ENCODE results near the gene CSH2. TPM values are rescaled to one million over a fixed set of nuclear protein-coding genes. Genes with fewer than 3 reads are reported as not detected.
A peak's percentile ranks its signal among the peaks of the same experiment; 100 is the strongest.

The CSH2 gene
- total and polyA plus RNA-seq, 2 of the 13 experiments (the other 11 are each of a cell fraction or from before 2014, with no cell fraction given): not detected

DNA sequence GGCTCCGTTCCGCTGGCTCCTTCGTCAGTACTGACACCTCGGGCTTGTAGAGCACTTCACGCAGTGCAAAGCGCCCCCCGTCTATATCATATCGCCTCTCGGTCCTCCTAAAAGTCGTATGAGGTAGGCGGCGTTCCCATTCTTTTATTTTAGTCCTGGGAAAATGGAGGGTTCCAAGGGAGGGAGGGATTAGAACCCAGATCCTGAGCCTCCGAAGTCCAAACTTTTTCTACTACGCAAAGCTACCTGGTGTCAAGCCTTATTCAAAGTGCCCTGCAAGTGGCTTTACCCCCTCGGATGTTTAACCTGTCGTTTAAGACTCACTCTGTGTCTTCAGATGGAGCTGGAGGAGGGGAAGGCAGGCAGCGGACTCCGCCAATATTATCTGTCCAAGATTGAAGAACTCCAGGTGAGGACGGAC is 45.7 kb downstream of the CSH2 start:
- Histone ChIP-seq H3K9ac (ENCODE audit: insufficient read depth, low read depth, low read length) (peak overlapping the region; percentile 86), H4K20me1 (ENCODE audit: insufficient read depth, low read length) (no peaks in the 10 kb centered on the region), H3K4me1 (ENCODE audit: insufficient read depth, low read length) (peaks cover 31% of the 10 kb centered on the region), H3K9me3 (ENCODE audit: low read length) (no peaks in the 10 kb centered on the region), H3K27me3 (ENCODE audit: control insufficient read depth in 1 of 2, insufficient read depth in 2 of 2, low read length in 2 of 2) (no peaks in the 10 kb centered on the region; a peak in 1 of 5 replicates), H2AFZ (ENCODE audit: low read length) (no peak overlapping the region), H3K27ac (ENCODE audit: extremely low read length, insufficient read depth, low read length) (peak overlapping the region; percentile 91), H3K4me3 (replicated peaks in 1 of 3; ENCODE audit: insufficient read depth in 1 of 3, low read depth in 2 of 3, low read length in 3 of 3) (peak overlapping the region; percentile 84 to 98 (median 95)), H3K79me2 (ENCODE audit: insufficient read depth, low read length) (peaks cover 45% of the 10 kb centered on the region), H3K4me2 (ENCODE audit: low read depth, low read length) (peak overlapping the region; percentile 81), H3K36me3 (replicated peaks in 1 of 2; ENCODE audit: control insufficient read depth in 1 of 2, insufficient read depth in 2 of 2, low read length in 2 of 2) (peaks cover 47 to 68% of the 10 kb centered on the region in 2 experiments)
- no peak for DNase-seq (ENCODE audit: low spot score)
- intact Hi-C loops (cut with micrococcal nuclease; ENCODE audit: unreplicated experiment): loop anchor here (1.0 to 5.0 kb wide), 4 partner anchors 13 to 87 kb away; partner anchors contain the start of genes CCDC47, DDX42 and STRADA
- POLR2A ChIA-PET: interaction anchor here (0.8 to 3.5 kb wide), 5 partner anchors 9 to 55 kb away, joined by 4 to 37 read pairs (median 10); partner anchors contain the start of genes CCDC47 and DDX42
- CTCF ChIA-PET (ENCODE audit: low intra/inter-chr PET ratio, low total read pairs): no interaction called here
- no peak for ATAC-seq
- in situ Hi-C loops (cut with HindIII; ENCODE audit: extremely low pct_ligation_motif_present, low pct_unique_long_range_greater_than_20kb): no loop called here
- FAIRE-seq: no peak
- 4% methylated on average over 19 of the region's 19 CpGs for WGBS (ENCODE audit: low lambda C conversion rate)
- no TSS peak for BruUV-seq (replicated peaks)
- TF ChIP-seq FOXJ3 (CRISPR knock-in tag; IDR thresholded peaks at IDR 0.05; ENCODE audit: borderline replicate concordance) (no peak; the same call in 1 of the 2 replicates), GPN1 (CRISPR knock-in tag; IDR thresholded peaks at IDR 0.05; ENCODE audit: borderline replicate concordance) (no peak), MTERF4 (CRISPR knock-in tag; IDR thresholded peaks at IDR 0.05) (peak; percentile 72; the same call in 1 of the 2 replicates), MED13 (CRISPR knock-in tag; IDR thresholded peaks at IDR 0.05) (no peak), KLF16 (CRISPR knock-in tag; IDR thresholded peaks at IDR 0.05) (no peak), MXI1 (IDR thresholded peaks at IDR 0.05; ENCODE audit: borderline replicate concordance, low read depth, low read length) (no peak), HIVEP1 (CRISPR knock-in tag; IDR thresholded peaks at IDR 0.05) (peak; percentile 58; the same call in 1 of the 2 replicates), DMAP1 (CRISPR knock-in tag; IDR thresholded peaks at IDR 0.05) (no peak), KMT2A (CRISPR knock-in tag; IDR thresholded peaks at IDR 0.05) (no peak), RNF2 (conservative IDR thresholded peaks at IDR 0.05; ENCODE audit: low read depth) (no peak), ZHX1 (CRISPR knock-in tag; IDR thresholded peaks at IDR 0.05; ENCODE audit: low read depth) (peak; percentile 4; the same call in 1 of the 2 replicates)
- TF ChIP-seq, protein P1, sequence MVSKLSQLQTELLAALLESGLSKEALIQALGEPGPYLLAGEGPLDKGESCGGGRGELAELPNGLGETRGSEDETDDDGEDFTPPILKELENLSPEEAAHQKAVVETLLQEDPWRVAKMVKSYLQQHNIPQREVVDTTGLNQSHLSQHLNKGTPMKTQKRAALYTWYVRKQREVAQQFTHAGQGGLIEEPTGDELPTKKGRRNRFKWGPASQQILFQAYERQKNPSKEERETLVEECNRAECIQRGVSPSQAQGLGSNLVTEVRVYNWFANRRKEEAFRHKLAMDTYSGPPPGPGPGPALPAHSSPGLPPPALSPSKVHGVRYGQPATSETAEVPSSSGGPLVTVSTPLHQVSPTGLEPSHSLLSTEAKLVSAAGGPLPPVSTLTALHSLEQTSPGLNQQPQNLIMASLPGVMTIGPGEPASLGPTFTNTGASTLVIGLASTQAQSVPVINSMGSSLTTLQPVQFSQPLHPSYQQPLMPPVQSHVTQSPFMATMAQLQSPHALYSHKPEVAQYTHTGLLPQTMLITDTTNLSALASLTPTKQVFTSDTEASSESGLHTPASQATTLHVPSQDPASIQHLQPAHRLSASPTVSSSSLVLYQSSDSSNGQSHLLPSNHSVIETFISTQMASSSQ (IDR thresholded peaks at IDR 0.05; ENCODE audit: low read depth): no peak
- TF ChIP-seq, protein P1 (CRISPR knock-in tag; IDR thresholded peaks at IDR 0.05; ENCODE audit: borderline replicate concordance): no peak; the same call in 1 of the 2 replicates
- TF ChIP-seq, protein P2, sequence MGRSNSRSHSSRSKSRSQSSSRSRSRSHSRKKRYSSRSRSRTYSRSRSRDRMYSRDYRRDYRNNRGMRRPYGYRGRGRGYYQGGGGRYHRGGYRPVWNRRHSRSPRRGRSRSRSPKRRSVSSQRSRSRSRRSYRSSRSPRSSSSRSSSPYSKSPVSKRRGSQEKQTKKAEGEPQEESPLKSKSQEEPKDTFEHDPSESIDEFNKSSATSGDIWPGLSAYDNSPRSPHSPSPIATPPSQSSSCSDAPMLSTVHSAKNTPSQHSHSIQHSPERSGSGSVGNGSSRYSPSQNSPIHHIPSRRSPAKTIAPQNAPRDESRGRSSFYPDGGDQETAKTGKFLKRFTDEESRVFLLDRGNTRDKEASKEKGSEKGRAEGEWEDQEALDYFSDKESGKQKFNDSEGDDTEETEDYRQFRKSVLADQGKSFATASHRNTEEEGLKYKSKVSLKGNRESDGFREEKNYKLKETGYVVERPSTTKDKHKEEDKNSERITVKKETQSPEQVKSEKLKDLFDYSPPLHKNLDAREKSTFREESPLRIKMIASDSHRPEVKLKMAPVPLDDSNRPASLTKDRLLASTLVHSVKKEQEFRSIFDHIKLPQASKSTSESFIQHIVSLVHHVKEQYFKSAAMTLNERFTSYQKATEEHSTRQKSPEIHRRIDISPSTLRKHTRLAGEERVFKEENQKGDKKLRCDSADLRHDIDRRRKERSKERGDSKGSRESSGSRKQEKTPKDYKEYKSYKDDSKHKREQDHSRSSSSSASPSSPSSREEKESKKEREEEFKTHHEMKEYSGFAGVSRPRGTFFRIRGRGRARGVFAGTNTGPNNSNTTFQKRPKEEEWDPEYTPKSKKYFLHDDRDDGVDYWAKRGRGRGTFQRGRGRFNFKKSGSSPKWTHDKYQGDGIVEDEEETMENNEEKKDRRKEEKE (IDR thresholded peaks at IDR 0.05): no peak
